Activated CD4-positive, alpha-beta T cell treated with anti-CD3 and anti-CD28 coated beads, Interleukin-2, amount 10 ng/mL, durations not matched to agents 7 days and 5 days (primary cell): ENCODE results near the gene EZH2. TPM values are rescaled to one million over a fixed set of nuclear protein-coding genes. Genes with fewer than 3 reads are reported as not detected.

Source experiments
- CTCF ChIA-PET: fragments of 350-600 bp; sonication (Branson Sonifier 250); formaldehyde crosslinking; loops from one replicate; lab custom pipeline; 2021; ENCODE audit warnings: antibody characterized with exemption; lab: Charles Lee
- POLR2A ChIA-PET: fragments of 350-600 bp; sonication (Branson Sonifier 250); formaldehyde crosslinking; loops from one replicate; lab custom pipeline; 2021; ENCODE audit warnings: antibody characterized with exemption; lab: Charles Lee
- DNase-seq: peaks from one replicate; pipeline ENCODE4 v3.0.0-alpha.2; 2020
- H3K27ac Mint-ChIP-seq: one replicate; pipeline ENCODE4 v1.8.0; 2021; ENCODE audit warnings: mild to moderate bottlenecking, moderate library complexity, mixed read lengths
- H3K27me3 Mint-ChIP-seq: one replicate; pipeline ENCODE4 v1.8.0; 2021; ENCODE audit warnings: mixed read lengths
- H3K36me3 Mint-ChIP-seq: one replicate; pipeline ENCODE4 v1.8.0; 2021; ENCODE audit warnings: low read depth, mixed read lengths
- H3K4me1 Mint-ChIP-seq: one replicate; pipeline ENCODE4 v1.8.0; 2021; ENCODE audit warnings: mixed read lengths
- H3K4me3 Mint-ChIP-seq: one replicate; pipeline ENCODE4 v1.8.0; 2021; ENCODE audit warnings: mild to moderate bottlenecking, moderate library complexity, mixed read lengths
- H3K9me3 Mint-ChIP-seq: one replicate; pipeline ENCODE4 v1.8.0; 2021; ENCODE audit warnings: mixed read lengths
- total RNA-seq, 2 experiments: library from RNA; stranded (reverse); gene quantifications; one replicate each; pipeline ENCODE4 v1.2.3, GENCODE V29; 2021

Gene EZH2
- total RNA-seq, 2 experiments from 2014 or later = 120 to 128 TPM

GRCh38 chr7:148871030-148871429 lies 13.1 kb downstream of the EZH2 start:
- CTCF ChIA-PET = no interaction called here
- H3K36me3 Mint-ChIP-seq = peaks cover 50% of the 10 kb centered on the region
- POLR2A ChIA-PET = no interaction called here

GRCh38 chr7:148868378-148868674 lies 15.8 kb downstream of the EZH2 start:
- no peaks in the 10 kb centered on the region for H3K27me3 Mint-ChIP-seq
- CTCF ChIA-PET = interaction anchor here (1.7 kb wide), 1 partner anchor 9 kb away, joined by 4 read pairs; no protein-coding TSS in a partner anchor
- H3K36me3 Mint-ChIP-seq = peaks cover 47% of the 10 kb centered on the region
- H3K27ac Mint-ChIP-seq = peak overlapping the region; percentile 16
- H3K4me3 Mint-ChIP-seq = no peak overlapping the region
- H3K4me1 Mint-ChIP-seq = peaks cover 59% of the 10 kb centered on the region
- DNase-seq = no peak
- POLR2A ChIA-PET = no interaction called here
- H3K9me3 Mint-ChIP-seq = peaks cover 18% of the 10 kb centered on the region

More at GRCh38 chr7:148871030-148871429, 13.1 kb downstream of the EZH2 start:
- Mint-ChIP-seq H3K4me1 (peaks cover 53% of the 10 kb centered on the region), H3K9me3 (peaks cover 18% of the 10 kb centered on the region), H3K4me3 (no peak overlapping the region), H3K27me3 (no peaks in the 10 kb centered on the region), H3K27ac (no peak overlapping the region)
- no peak for DNase-seq

GRCh38 chr7:148867596-148868377 lies 16.3 kb downstream of the EZH2 start:
- Mint-ChIP-seq H3K36me3 (peaks cover 46% of the 10 kb centered on the region), H3K4me1 (peaks cover 59% of the 10 kb centered on the region), H3K9me3 (peaks cover 18% of the 10 kb centered on the region), H3K27me3 (no peaks in the 10 kb centered on the region), H3K27ac (no peak overlapping the region), H3K4me3 (no peak overlapping the region)
- CTCF ChIA-PET = no interaction called here
- POLR2A ChIA-PET = no interaction called here
- DNase-seq = no peak

- no peak for DNase-seq
- ChIA-PET CTCF (no interaction called here), POLR2A (no interaction called here)
- peaks cover 58% of the 10 kb centered on the region for H3K4me1 Mint-ChIP-seq
- H3K27ac Mint-ChIP-seq = peak overlapping the region; percentile 34
- H3K9me3 Mint-ChIP-seq = peaks cover 18% of the 10 kb centered on the region
- H3K4me3 Mint-ChIP-seq = no peak overlapping the region
- H3K36me3 Mint-ChIP-seq = peaks cover 44% of the 10 kb centered on the region
- no peaks in the 10 kb centered on the region for H3K27me3 Mint-ChIP-seq
Measured at GRCh38 chr7:148866362-148866761, 17.7 kb downstream of the EZH2 start.

- Mint-ChIP-seq H3K9me3 (peaks cover 18% of the 10 kb centered on the region), H3K27me3 (no peaks in the 10 kb centered on the region), H3K36me3 (peaks cover 36% of the 10 kb centered on the region), H3K27ac (no peak overlapping the region), H3K4me1 (peaks cover 54% of the 10 kb centered on the region), H3K4me3 (no peak overlapping the region)
- ChIA-PET POLR2A (no interaction called here), CTCF (interaction anchor here (0.8 kb wide), 1 partner anchor 9 kb away, joined by 3 read pairs; no protein-coding TSS in a partner anchor)
- no peak for DNase-seq
Measured at GRCh38 chr7:148865283-148865682, 18.8 kb downstream of the EZH2 start.

- Mint-ChIP-seq H3K27me3 (no peaks in the 10 kb centered on the region), H3K9me3 (peaks cover 12% of the 10 kb centered on the region), H3K4me3 (no peak overlapping the region), H3K36me3 (peaks cover 25% of the 10 kb centered on the region), H3K4me1 (peaks cover 56% of the 10 kb centered on the region), H3K27ac (no peak overlapping the region)
- ChIA-PET CTCF (interaction anchor here (1.3 kb wide), 1 partner anchor 100 kb away, joined by 3 read pairs; no protein-coding TSS in a partner anchor), POLR2A (no interaction called here)
- DNase-seq = no peak
Measured at GRCh38 chr7:148863324-148863723, 20.8 kb downstream of the EZH2 start.

GRCh38 chr7:148862481-148862880 lies 21.6 kb downstream of the EZH2 start:
- ChIA-PET POLR2A (no interaction called here), CTCF (no interaction called here)
- Mint-ChIP-seq H3K4me3 (no peak overlapping the region), H3K4me1 (peaks cover 49% of the 10 kb centered on the region), H3K36me3 (peaks cover 16% of the 10 kb centered on the region), H3K27me3 (no peaks in the 10 kb centered on the region), H3K9me3 (peaks cover 3% of the 10 kb centered on the region), H3K27ac (no peak overlapping the region)
- DNase-seq = no peak

GRCh38 chr7:148858489-148858888 lies 25.6 kb downstream of the EZH2 start:
- CTCF ChIA-PET = interaction anchor here (1.2 to 1.5 kb wide), 2 partner anchors 16 to 83 kb away, joined by 3 to 5 read pairs; no protein-coding TSS in a partner anchor
- H3K4me1 Mint-ChIP-seq = peaks cover 50% of the 10 kb centered on the region

GRCh38 chr7:148856891-148857290 lies 27.2 kb downstream of the EZH2 start:
- peaks cover 48% of the 10 kb centered on the region for H3K4me1 Mint-ChIP-seq
- DNase-seq = no peak
- CTCF ChIA-PET = interaction anchor here (0.7 to 1.7 kb wide), 8 partner anchors 8 to 117 kb away, joined by 3 to 7 read pairs (median 4); no protein-coding TSS in a partner anchor
- POLR2A ChIA-PET = interaction anchor here (0.6 kb wide), 1 partner anchor 39 kb away, joined by 3 read pairs; no protein-coding TSS in a partner anchor
- peaks cover 8% of the 10 kb centered on the region for H3K36me3 Mint-ChIP-seq
- no peak overlapping the region for H3K4me3 Mint-ChIP-seq
- H3K27me3 Mint-ChIP-seq = no peaks in the 10 kb centered on the region
- H3K27ac Mint-ChIP-seq = no peak overlapping the region
- H3K9me3 Mint-ChIP-seq = no peaks in the 10 kb centered on the region

More at GRCh38 chr7:148858489-148858888, 25.6 kb downstream of the EZH2 start:
- Mint-ChIP-seq H3K4me3 (no peak overlapping the region), H3K27ac (peak overlapping the region; percentile 46), H3K36me3 (peaks cover 13% of the 10 kb centered on the region), H3K27me3 (no peaks in the 10 kb centered on the region), H3K9me3 (no peaks in the 10 kb centered on the region)
- POLR2A ChIA-PET = no interaction called here
- DNase-seq = no peak

GRCh38 chr7:148856578-148856881 lies 27.6 kb downstream of the EZH2 start:
- Mint-ChIP-seq H3K4me3 (no peak overlapping the region), H3K9me3 (no peaks in the 10 kb centered on the region), H3K4me1 (peaks cover 47% of the 10 kb centered on the region), H3K27me3 (no peaks in the 10 kb centered on the region), H3K27ac (no peak overlapping the region), H3K36me3 (peaks cover 6% of the 10 kb centered on the region)
- POLR2A ChIA-PET = interaction anchor here (0.6 kb wide), 1 partner anchor 39 kb away, joined by 3 read pairs; no protein-coding TSS in a partner anchor
- CTCF ChIA-PET = interaction anchor here (0.5 to 1.7 kb wide), 10 partner anchors 9 to 295 kb away, joined by 3 to 7 read pairs (median 3); no protein-coding TSS in a partner anchor
- DNase-seq = no peak

GRCh38 chr7:148854983-148855382 lies 29.1 kb downstream of the EZH2 start:
- CTCF ChIA-PET = interaction anchor here (0.7 kb wide), 1 partner anchor 12 kb away, joined by 3 read pairs; no protein-coding TSS in a partner anchor
- POLR2A ChIA-PET = no interaction called here
- DNase-seq = no peak
- Mint-ChIP-seq H3K27me3 (no peaks in the 10 kb centered on the region), H3K9me3 (no peaks in the 10 kb centered on the region), H3K36me3 (peaks cover 6% of the 10 kb centered on the region), H3K4me3 (no peak overlapping the region), H3K27ac (no peak overlapping the region), H3K4me1 (peaks cover 55% of the 10 kb centered on the region)

- H3K27me3 Mint-ChIP-seq = no peaks in the 10 kb centered on the region
- peaks cover 3% of the 10 kb centered on the region for H3K36me3 Mint-ChIP-seq
- ChIA-PET POLR2A (no interaction called here), CTCF (interaction anchor here (0.6 to 1.4 kb wide), 2 partner anchors 20 to 309 kb away, joined by 3 to 4 read pairs; no protein-coding TSS in a partner anchor)
- no peaks in the 10 kb centered on the region for H3K9me3 Mint-ChIP-seq
- H3K27ac Mint-ChIP-seq = no peak overlapping the region
- peaks cover 70% of the 10 kb centered on the region for H3K4me1 Mint-ChIP-seq
- no peak for DNase-seq
- no peak overlapping the region for H3K4me3 Mint-ChIP-seq
Measured at GRCh38 chr7:148852272-148852671, 31.8 kb downstream of the EZH2 start.

GRCh38 chr7:148850564-148850963 lies 33.5 kb downstream of the EZH2 start:
- POLR2A ChIA-PET = no interaction called here
- H3K4me3 Mint-ChIP-seq = no peak overlapping the region
- H3K9me3 Mint-ChIP-seq = no peaks in the 10 kb centered on the region
- CTCF ChIA-PET = interaction anchor here (1.4 kb wide), 1 partner anchor 91 kb away, joined by 4 read pairs; no protein-coding TSS in a partner anchor
- no peak overlapping the region for H3K27ac Mint-ChIP-seq
- H3K27me3 Mint-ChIP-seq = no peaks in the 10 kb centered on the region
- DNase-seq = no peak
- peaks cover 71% of the 10 kb centered on the region for H3K4me1 Mint-ChIP-seq
- peaks cover 7% of the 10 kb centered on the region for H3K36me3 Mint-ChIP-seq
